MM.1S (cell line): Measurements from ENCODE around the gene BCAS4.

Experiments
- EZH2 ChIP-seq: fragments of 300-600 bp; sonication (generic); optimal IDR thresholded peaks from 2 replicates; pipeline ENCODE3; 2017; ENCODE audit warnings: low read depth, mild to moderate bottlenecking, antibody characterized with exemption, low read length, mixed read lengths
- EZH2phosphoT487 ChIP-seq: fragments of 300-600 bp; sonication (generic); IDR thresholded peaks from 2 replicates; pipeline ENCODE4 v1.6.1; 2018; ENCODE audit warnings: antibody characterized with exemption, low read length

- TF ChIP-seq EZH2 (no peak), EZH2phosphoT487 (no peak)
Measured at GRCh38 chr20:50918403-50918802, 123.5 kb downstream of the BCAS4 start.
